ENCODE results near the gene GPAM. TPM values are rescaled to one million over a fixed set of nuclear protein-coding genes. Genes with fewer than 3 reads are reported as not detected.
A peak's percentile ranks its signal among the peaks of the same experiment; 100 is the strongest.

Gene GPAM
- total RNA-seq, 1 donor from 2014 or later, result 22.2 TPM

DNA sequence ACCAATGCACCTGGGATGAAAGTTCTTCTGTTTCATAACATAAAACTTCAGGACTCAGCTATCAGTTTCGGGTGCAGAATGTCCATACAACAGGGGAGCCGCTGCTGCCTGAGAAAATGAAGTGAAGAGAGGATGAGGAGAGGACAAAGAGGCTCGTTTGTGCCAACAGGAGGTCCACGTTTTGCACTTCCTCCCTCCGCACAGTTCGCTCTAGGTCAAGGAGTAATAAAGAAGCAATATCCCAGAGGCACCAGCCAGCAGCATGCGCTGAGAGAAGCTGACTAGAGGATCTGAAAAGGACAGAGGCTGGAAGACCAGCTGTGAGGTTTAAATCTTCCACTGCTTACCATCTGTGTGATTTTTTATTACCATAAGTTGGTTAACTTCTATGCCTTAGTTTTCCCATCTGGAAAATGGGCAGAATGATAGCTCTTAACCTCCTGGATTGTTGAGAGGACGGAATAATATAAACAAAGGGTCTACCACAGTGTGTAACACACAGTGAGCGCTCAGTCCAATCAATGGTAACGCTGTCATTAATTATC is 709 bp downstream of the GPAM start:
- DNase-seq, result no peak
- H3K27ac ChIP-seq (replicated peaks), result peak overlapping the region; percentile 86
- H3K9me3 ChIP-seq (replicated peaks), result no peaks in the 10 kb centered on the region
- H3K36me3 ChIP-seq, result peaks cover 19% of the 10 kb centered on the region
- intact Hi-C loops (cut with micrococcal nuclease), result loop anchor here (10.0 kb wide), 1 partner anchor 132 kb away; no protein-coding TSS in a partner anchor
- H3K4me1 ChIP-seq, result peaks cover 44% of the 10 kb centered on the region
- no peaks in the 10 kb centered on the region for H3K27me3 ChIP-seq (ENCODE audit: low read depth)
- TF ChIP-seq, protein P1, sequence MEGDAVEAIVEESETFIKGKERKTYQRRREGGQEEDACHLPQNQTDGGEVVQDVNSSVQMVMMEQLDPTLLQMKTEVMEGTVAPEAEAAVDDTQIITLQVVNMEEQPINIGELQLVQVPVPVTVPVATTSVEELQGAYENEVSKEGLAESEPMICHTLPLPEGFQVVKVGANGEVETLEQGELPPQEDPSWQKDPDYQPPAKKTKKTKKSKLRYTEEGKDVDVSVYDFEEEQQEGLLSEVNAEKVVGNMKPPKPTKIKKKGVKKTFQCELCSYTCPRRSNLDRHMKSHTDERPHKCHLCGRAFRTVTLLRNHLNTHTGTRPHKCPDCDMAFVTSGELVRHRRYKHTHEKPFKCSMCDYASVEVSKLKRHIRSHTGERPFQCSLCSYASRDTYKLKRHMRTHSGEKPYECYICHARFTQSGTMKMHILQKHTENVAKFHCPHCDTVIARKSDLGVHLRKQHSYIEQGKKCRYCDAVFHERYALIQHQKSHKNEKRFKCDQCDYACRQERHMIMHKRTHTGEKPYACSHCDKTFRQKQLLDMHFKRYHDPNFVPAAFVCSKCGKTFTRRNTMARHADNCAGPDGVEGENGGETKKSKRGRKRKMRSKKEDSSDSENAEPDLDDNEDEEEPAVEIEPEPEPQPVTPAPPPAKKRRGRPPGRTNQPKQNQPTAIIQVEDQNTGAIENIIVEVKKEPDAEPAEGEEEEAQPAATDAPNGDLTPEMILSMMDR (IDR thresholded peaks at IDR 0.05; ENCODE audit: borderline replicate concordance), result no peak
- H3K4me3 ChIP-seq, result peak overlapping the region; percentile 90

DNA sequence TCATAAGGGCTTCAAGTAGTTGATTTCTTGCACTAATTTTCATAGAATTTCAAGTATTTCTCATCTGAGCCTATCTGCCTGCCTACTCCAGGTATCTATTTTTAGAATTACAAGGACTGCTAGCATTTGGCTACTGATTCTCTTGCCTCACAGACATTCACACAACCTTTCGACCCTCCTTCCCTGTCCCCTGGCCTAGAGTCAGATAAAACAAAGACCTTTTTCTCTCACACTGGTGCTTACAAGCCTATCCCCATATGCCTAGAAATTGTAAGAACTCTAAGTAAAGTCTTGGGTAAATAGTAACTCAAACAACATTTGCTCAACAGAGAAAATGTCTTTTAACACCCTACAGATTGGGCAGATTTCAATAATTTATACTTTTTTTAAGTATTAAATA is 6.3 kb downstream of the GPAM start:
- Histone ChIP-seq H3K4me1 (peaks cover 39% of the 10 kb centered on the region), H3K9me3 (replicated peaks) (no peaks in the 10 kb centered on the region), H3K4me3 (peak overlapping the region; percentile 8), H3K27ac (replicated peaks) (peak overlapping the region; percentile 74), H3K36me3 (peaks cover 65% of the 10 kb centered on the region), H3K27me3 (ENCODE audit: low read depth) (no peaks in the 10 kb centered on the region)
- TF ChIP-seq, protein P1 (IDR thresholded peaks at IDR 0.05; ENCODE audit: borderline replicate concordance), result no peak
- intact Hi-C loops (cut with micrococcal nuclease), result loop anchor here (10.0 kb wide), 1 partner anchor 258 kb away; no protein-coding TSS in a partner anchor
- DNase-seq, result no peak

DNA sequence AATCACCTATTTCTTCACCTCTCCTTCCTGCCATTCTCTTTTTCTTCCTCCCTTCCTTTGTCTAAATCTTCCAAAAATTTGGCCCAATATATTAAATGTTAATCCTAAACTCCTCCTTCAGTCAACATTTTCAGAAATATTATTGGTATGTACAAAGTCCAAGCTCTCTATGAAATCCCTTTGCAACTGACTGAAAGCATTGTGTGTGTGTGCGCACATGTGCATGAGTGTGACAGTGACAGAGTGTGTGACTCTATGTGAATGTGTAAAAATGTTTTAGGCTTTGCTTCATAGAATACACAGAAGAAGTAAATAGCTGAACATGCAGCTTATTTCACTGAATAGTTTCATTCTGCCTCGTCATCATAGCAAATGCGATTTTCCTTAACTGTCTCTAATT is 7.0 kb downstream of the GPAM start:
- peak overlapping the region; percentile 74 for H3K27ac ChIP-seq (replicated peaks)
- peaks cover 72% of the 10 kb centered on the region for H3K36me3 ChIP-seq
- no peaks in the 10 kb centered on the region for H3K27me3 ChIP-seq (ENCODE audit: low read depth)
- TF ChIP-seq, protein P1 (IDR thresholded peaks at IDR 0.05; ENCODE audit: borderline replicate concordance), result no peak
- DNase-seq, result no peak
- intact Hi-C loops (cut with micrococcal nuclease), result loop anchor here (10.0 kb wide), 1 partner anchor 258 kb away; no protein-coding TSS in a partner anchor
- no peaks in the 10 kb centered on the region for H3K9me3 ChIP-seq (replicated peaks)
- peaks cover 33% of the 10 kb centered on the region for H3K4me1 ChIP-seq
- no peak overlapping the region for H3K4me3 ChIP-seq

DNA sequence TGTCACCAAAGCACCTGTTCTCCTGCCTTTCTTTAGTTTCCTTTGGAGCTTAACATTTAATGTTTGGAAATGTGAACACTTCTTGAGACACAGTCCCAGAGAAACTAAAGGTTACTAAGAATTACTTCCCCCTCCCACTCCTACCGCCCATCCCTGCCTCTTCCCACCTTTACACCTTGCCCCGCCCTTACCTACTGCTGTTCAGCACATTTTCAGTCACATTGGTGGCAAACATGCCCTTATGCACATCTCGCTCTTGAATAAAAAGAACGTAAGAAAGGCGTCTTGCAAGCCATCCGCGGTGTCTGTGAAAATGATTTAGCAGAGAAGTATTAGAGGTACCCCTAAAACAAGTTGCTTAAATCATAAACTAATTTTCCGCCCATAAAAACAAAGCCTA is 8.2 kb downstream of the GPAM start:
- no peak for DNase-seq
- no peaks in the 10 kb centered on the region for H3K9me3 ChIP-seq (replicated peaks)
- peaks cover 81% of the 10 kb centered on the region for H3K36me3 ChIP-seq
- no peak overlapping the region for H3K27ac ChIP-seq (replicated peaks)
- TF ChIP-seq, protein P1 (IDR thresholded peaks at IDR 0.05; ENCODE audit: borderline replicate concordance), result no peak
- peaks cover 30% of the 10 kb centered on the region for H3K4me1 ChIP-seq
- intact Hi-C loops (cut with micrococcal nuclease), result loop anchor here (10.0 kb wide), 1 partner anchor 259 kb away; no protein-coding TSS in a partner anchor
- H3K27me3 ChIP-seq (ENCODE audit: low read depth), result no peaks in the 10 kb centered on the region
- no peak overlapping the region for H3K4me3 ChIP-seq

DNA sequence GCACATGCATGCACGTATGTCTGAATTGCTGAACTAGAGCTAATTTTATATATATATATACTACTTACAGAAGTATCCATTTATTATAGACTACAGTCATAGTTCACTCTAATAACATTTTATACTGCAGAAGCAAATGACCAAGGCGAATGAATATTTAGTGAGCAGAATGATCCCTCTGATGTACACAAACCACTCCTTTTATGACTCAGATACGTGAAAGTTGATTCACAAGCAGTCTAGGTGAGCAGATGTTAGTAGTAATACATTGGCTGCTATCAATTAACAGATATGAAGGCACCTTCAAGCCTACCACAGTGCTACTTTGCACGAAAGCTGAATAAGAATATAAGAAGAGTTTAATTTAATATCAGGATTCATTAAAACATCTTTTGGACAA is 10.4 kb downstream of the GPAM start:
- intact Hi-C loops (cut with micrococcal nuclease), result loop anchor here (10.0 kb wide), 1 partner anchor 262 kb away; no protein-coding TSS in a partner anchor
- DNase-seq, result no peak
- peaks cover 89% of the 10 kb centered on the region for H3K36me3 ChIP-seq
- H3K4me3 ChIP-seq, result no peak overlapping the region
- no peak overlapping the region for H3K27ac ChIP-seq (replicated peaks)
- TF ChIP-seq, protein P1 (IDR thresholded peaks at IDR 0.05; ENCODE audit: borderline replicate concordance), result no peak
- peaks cover 18% of the 10 kb centered on the region for H3K4me1 ChIP-seq
- H3K27me3 ChIP-seq (ENCODE audit: low read depth), result no peaks in the 10 kb centered on the region
- no peaks in the 10 kb centered on the region for H3K9me3 ChIP-seq (replicated peaks)
